ENCODE results near the gene LRRC75A. TPM values are rescaled to one million over a fixed set of nuclear protein-coding genes. Genes with fewer than 3 reads are reported as not detected.

The LRRC75A gene, protein sequence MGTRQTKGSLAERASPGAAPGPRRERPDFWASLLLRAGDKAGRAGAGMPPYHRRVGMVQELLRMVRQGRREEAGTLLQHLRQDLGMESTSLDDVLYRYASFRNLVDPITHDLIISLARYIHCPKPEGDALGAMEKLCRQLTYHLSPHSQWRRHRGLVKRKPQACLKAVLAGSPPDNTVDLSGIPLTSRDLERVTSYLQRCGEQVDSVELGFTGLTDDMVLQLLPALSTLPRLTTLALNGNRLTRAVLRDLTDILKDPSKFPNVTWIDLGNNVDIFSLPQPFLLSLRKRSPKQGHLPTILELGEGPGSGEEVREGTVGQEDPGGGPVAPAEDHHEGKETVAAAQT
- 1.6 and 2.1 TPM in 2 replicates for total RNA-seq

DNA sequence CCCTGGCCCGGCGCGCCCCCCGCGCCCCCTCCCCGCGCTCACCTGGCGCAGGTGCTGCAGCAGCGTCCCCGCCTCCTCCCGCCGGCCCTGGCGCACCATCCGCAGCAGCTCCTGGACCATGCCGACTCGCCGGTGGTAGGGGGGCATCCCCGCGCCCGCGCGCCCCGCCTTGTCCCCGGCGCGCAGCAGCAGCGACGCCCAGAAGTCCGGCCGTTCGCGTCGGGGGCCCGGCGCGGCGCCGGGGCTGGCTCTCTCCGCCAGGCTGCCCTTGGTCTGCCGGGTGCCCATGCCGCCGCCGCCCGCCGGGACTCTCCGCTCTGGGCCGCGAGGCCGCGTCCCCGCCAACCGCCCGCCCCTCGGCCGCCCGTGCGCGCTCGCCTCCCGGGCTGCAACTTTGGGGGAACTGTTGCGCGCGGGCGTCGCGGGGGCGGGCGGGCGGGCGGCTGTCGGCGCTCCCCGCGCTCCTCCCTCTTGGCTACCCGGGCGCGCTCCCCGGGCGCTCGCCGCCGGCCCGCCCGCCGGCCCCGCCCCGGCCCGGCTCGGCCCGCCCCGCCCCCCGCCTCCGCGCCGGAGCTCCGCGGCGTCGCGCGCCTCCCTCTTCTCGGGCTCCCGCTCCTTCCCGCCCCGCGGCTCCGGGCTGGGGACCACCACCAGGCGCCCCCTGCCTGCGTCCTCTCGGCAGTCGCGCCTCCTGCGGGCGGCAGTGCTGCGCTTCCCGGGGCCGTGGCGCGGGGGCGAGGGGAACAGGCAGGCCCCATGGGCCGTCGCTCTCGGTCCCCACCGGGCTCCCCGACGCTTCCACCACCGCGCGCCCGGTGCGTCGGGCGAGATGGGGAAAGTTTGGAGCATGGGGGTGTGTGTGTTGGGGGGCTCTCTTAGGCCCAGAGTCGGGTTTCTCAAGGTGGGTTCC lies at the start of gene LRRC75A:
LRRC75A (minus strand) TSS at position 491 of the 910 bp plus-strand sequence; CDS start at position 288, 203 bp downstream.

GRCh38 chr17:16415031-16415924 lies 76.7 kb downstream of the LRRC75A start, which contains the start of gene TRPV2:
TRPV2 (plus strand) TSS chr17:16415571; CDS start chr17:16417669, 2,098 bp downstream.

Small RNA genes within 50 kb of the gene (small RNA-seq; reads per million reads assigned to genes)
- not detected for gene SNORD49A
- not detected for gene SNORD65

Other genes with a start within 250 kb of the LRRC75A start
- 3.3 and 4.5 TPM in 2 replicates for gene CENPV, start 138.7 kb downstream of the LRRC75A start, total RNA-seq
- 1,186 and 1,336 TPM in 2 replicates for gene UBB, start 111.1 kb downstream of the LRRC75A start, total RNA-seq
- 21.7 and 41.8 TPM in 2 replicates for gene TRPV2, start 76.6 kb downstream of the LRRC75A start, total RNA-seq
- 11.2 and 12.6 TPM in 2 replicates for gene ZNF287, start 77.0 kb upstream of the LRRC75A start, total RNA-seq
- 8.1 and 9.2 TPM in 2 replicates for gene ZNF624, start 161.7 kb upstream of the LRRC75A start, total RNA-seq
- 9.9 and 11.9 TPM in 2 replicates for gene CCDC144A, start 198.0 kb upstream of the LRRC75A start, total RNA-seq